Measurements from ENCODE around the gene SCMH1. TPM values are rescaled to one million over a fixed set of nuclear protein-coding genes. Genes with fewer than 3 reads are reported as not detected.

The SCMH1 gene
- total RNA-seq, 1 experiment from 2014 or later, result 16.5 TPM

- no peak overlapping the region for H4K5ac ChIP-seq (ENCODE audit: insufficient read length, low read depth, low read length)
- H2AK5ac ChIP-seq (ENCODE audit: insufficient read length, low read length), result no peak overlapping the region
- H3K27me3 ChIP-seq (ENCODE audit: insufficient read depth, low read length), result no peaks in the 10 kb centered on the region
- H3K18ac ChIP-seq (ENCODE audit: insufficient read length, low read depth, low read length), result no peak overlapping the region
- DNase-seq, result no peak
- H3K4ac ChIP-seq (ENCODE audit: low read depth, low read length), result no peak overlapping the region
- no peak overlapping the region for H3K56ac ChIP-seq (ENCODE audit: insufficient read length, low read depth, low read length)
- no peak overlapping the region for H2BK12ac ChIP-seq (ENCODE audit: insufficient read length, low read depth, low read length)
- no peak overlapping the region for H2BK120ac ChIP-seq (ENCODE audit: low read depth, low read length, poor library complexity, severe bottlenecking)
- Mint-ChIP-seq H3K4me3 (no peak overlapping the region), H3K9me3 (no peaks in the 10 kb centered on the region), H3K27ac (peak overlapping the region in 1 of 3 experiments; percentile 29; a peak in 2 of 7 replicates), H3K36me3 (ENCODE audit: insufficient read depth in 1 of 3, low read depth in 3 of 3) (peaks cover 10 to 45% (median 42%) of the 10 kb centered on the region in 3 experiments; a peak in 6 of 7 replicates), H3K4me1 (peaks cover 8 to 11% of the 10 kb centered on the region in 2 experiments), H3K27me3 (ENCODE audit: low read depth) (peaks cover 17% of the 10 kb centered on the region)
- no peak for TF ChIP-seq CTCF (conservative IDR thresholded peaks at IDR 0.05)
- no peaks in the 10 kb centered on the region for H3K79me2 ChIP-seq (ENCODE audit: insufficient read depth, low read length)
- no peak overlapping the region for H4K91ac ChIP-seq (ENCODE audit: insufficient read length, low read depth, low read length)
- no peaks in the 10 kb centered on the region for H3K9me3 ChIP-seq (ENCODE audit: control insufficient read depth, low read depth, low read length)
- H4K8ac ChIP-seq (replicated peaks; ENCODE audit: insufficient read length, low read depth, low read length), result no peak overlapping the region
- no peaks in the 10 kb centered on the region for H3K79me1 ChIP-seq (ENCODE audit: insufficient read depth, low read depth, low read length, poor library complexity, severe bottlenecking)
- H3K27ac ChIP-seq (ENCODE audit: insufficient read length, low read depth, low read length), result no peak overlapping the region
- H3K4me1 ChIP-seq (ENCODE audit: insufficient read depth, low read length), result no peaks in the 10 kb centered on the region
- H2BK20ac ChIP-seq (ENCODE audit: low read depth, low read length, poor library complexity, severe bottlenecking), result no peak overlapping the region
- no peak overlapping the region for H2AFZ ChIP-seq (ENCODE audit: low read length)
- no peak overlapping the region for H2BK15ac ChIP-seq (ENCODE audit: low read depth, low read length)
- no peak overlapping the region for H3K4me2 ChIP-seq (ENCODE audit: insufficient read depth, insufficient read length, low read length)
- H3K14ac ChIP-seq (ENCODE audit: insufficient read depth, low read length), result no peak overlapping the region
- H4K20me1 ChIP-seq (ENCODE audit: control insufficient read depth, insufficient read depth, insufficient read length), result no peaks in the 10 kb centered on the region
- no peak overlapping the region for H3K9ac ChIP-seq (ENCODE audit: extremely low read depth, insufficient read length, low read length)
- H3K23me2 ChIP-seq (ENCODE audit: insufficient read length, low read depth, low read length, poor library complexity, severe bottlenecking), result no peaks in the 10 kb centered on the region
- H3T11ph ChIP-seq (ENCODE audit: low read length), result no peak overlapping the region
- no CpG with 5 or more reads among the region's 2 CpGs for WGBS (ENCODE audit: extremely low coverage, insufficient read length, low lambda C conversion rate)
- no peak overlapping the region for H3K23ac ChIP-seq (ENCODE audit: insufficient read length, low read depth, low read length)
- H2BK5ac ChIP-seq (ENCODE audit: insufficient read length, low read length), result no peak overlapping the region
These were observed 222.8 kb downstream of the SCMH1 start for GRCh38 chr1:41019353-41019745.

Measured in H9 (cell line).